Activated B cell treated with CpG ODN at 0.5 μM for 24 hours (primary cell): ENCODE results near the gene ESR2. TPM values are rescaled to one million over a fixed set of nuclear protein-coding genes. Genes with fewer than 3 reads are reported as not detected.
A peak's percentile ranks its signal among the peaks of the same experiment; 100 is the strongest.

Experiments used
- ATAC-seq: fragments of 200-7000 bp; cut with Tn5 transposase; one replicate; pipeline ENCODE4 v1.10.0; 2021; ENCODE audit warnings: low read depth, mild to moderate bottlenecking, moderate library complexity
- CTCF ChIA-PET: fragments of 350-600 bp; sonication (Branson Sonifier 250); formaldehyde crosslinking; loops from one replicate; lab custom pipeline; 2021; ENCODE audit warnings: antibody characterized with exemption; lab: Charles Lee
- POLR2A ChIA-PET: fragments of 350-600 bp; sonication (Branson Sonifier 250); formaldehyde crosslinking; loops from one replicate; lab custom pipeline; 2021; ENCODE audit warnings: antibody characterized with exemption; lab: Charles Lee
- DNase-seq: peaks from one replicate; pipeline ENCODE4 v3.0.0; 2022
- H3K27ac Mint-ChIP-seq: one replicate; pipeline ENCODE4 v1.8.0; 2020; ENCODE audit warnings: mixed read lengths
- H3K27me3 Mint-ChIP-seq: one replicate; pipeline ENCODE4 v1.8.0; 2021; ENCODE audit warnings: mixed read lengths
- H3K36me3 Mint-ChIP-seq: one replicate; pipeline ENCODE4 v1.8.0; 2021; ENCODE audit warnings: low read depth, mixed read lengths
- H3K4me1 Mint-ChIP-seq: one replicate; pipeline ENCODE4 v1.8.0; 2021; ENCODE audit warnings: mixed read lengths
- H3K4me3 Mint-ChIP-seq: one replicate; pipeline ENCODE4 v1.8.0; 2020; ENCODE audit warnings: mild to moderate bottlenecking, mixed read lengths
- H3K9me3 Mint-ChIP-seq: one replicate; pipeline ENCODE4 v1.8.0; 2020; ENCODE audit warnings: mixed read lengths
- intact Hi-C: fragments of 100-400 bp; cut with micrococcal nuclease; formaldehyde crosslinking; loops from one replicate; pipeline ENCODE4 v1.15.1; 2024
- total RNA-seq: library from RNA; stranded (reverse); gene quantifications from 2 replicates; pipeline ENCODE4 v1.2.3, GENCODE V29; 2022
- TF ChIP-seq, protein P1 (sequence below): fragments of 200-600 bp; IDR thresholded peaks from one replicate; pipeline ENCODE4 v1.8.0; 2022; ENCODE audit warnings: antibody characterized with exemption, mild to moderate bottlenecking

ESR2 gene
- 17.0 and 23.2 TPM in 2 replicates for total RNA-seq

DNA sequence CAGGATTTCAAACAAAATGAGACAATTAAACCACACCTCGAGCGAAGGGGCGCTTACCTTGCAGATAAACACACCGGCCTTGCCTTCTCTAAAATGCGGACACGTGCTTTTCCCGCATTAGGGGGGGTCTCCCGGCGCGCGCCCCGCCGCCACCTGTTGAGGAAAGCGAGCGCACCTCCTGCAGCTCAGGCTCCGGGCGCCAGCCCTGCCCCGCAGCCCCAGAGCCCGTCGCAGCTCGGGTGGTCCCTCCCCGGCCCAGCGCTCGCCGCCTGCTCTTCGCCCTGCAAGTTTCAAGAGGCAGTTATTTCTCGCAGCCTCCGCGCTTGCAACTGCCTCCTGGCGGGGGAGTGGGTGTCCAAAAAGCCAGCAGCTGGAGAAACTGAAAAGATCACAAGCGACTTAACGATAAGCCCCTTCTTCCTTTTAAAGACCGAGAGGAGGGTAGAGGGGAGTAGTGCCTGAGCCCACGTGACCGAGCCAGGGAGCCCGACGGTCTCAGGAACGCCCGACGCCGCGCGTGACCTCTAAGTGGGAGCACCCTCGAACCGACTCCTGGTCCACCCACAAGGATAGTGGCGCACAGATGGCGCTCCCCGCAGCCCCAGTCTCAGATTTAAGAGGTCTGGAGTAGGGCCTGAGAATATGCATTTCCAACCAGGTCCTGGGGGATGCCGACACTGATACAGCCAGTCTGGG lies at the start of gene ESR2:
Gene ESR2 (minus strand): TSS at position 396 of the 696 bp plus-strand sequence. CDS start 11,386 bp downstream, outside the sequence.
- peak within 1 kb of the TSS; percentile 80 for H3K27ac Mint-ChIP-seq
- peaks cover 23% of the 10 kb centered on the region for H3K4me1 Mint-ChIP-seq
- H3K36me3 Mint-ChIP-seq = peaks cover 6% of the 10 kb centered on the region
- no peaks in the 10 kb centered on the region for H3K9me3 Mint-ChIP-seq
- TF ChIP-seq, protein P1, sequence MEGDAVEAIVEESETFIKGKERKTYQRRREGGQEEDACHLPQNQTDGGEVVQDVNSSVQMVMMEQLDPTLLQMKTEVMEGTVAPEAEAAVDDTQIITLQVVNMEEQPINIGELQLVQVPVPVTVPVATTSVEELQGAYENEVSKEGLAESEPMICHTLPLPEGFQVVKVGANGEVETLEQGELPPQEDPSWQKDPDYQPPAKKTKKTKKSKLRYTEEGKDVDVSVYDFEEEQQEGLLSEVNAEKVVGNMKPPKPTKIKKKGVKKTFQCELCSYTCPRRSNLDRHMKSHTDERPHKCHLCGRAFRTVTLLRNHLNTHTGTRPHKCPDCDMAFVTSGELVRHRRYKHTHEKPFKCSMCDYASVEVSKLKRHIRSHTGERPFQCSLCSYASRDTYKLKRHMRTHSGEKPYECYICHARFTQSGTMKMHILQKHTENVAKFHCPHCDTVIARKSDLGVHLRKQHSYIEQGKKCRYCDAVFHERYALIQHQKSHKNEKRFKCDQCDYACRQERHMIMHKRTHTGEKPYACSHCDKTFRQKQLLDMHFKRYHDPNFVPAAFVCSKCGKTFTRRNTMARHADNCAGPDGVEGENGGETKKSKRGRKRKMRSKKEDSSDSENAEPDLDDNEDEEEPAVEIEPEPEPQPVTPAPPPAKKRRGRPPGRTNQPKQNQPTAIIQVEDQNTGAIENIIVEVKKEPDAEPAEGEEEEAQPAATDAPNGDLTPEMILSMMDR = no peak
- intact Hi-C loops = loop anchor here (1.0 kb wide), 8 partner anchors 58 to 495 kb away; no protein-coding TSS in a partner anchor
- H3K4me3 Mint-ChIP-seq = peak within 1 kb of the TSS; percentile 91
- DNase-seq = peak; percentile 60
- no peaks in the 10 kb centered on the region for H3K27me3 Mint-ChIP-seq
- peak; percentile 58 for ATAC-seq
- POLR2A ChIA-PET = interaction anchor here (0.6 to 3.5 kb wide), 20 partner anchors 9 to 751 kb away, joined by 3 to 77 read pairs (median 5); partner anchors contain the start of genes PPP2R5E and SYNE2
- CTCF ChIA-PET = interaction anchor here (0.7 to 5.3 kb wide), 33 partner anchors 9 to 499 kb away, joined by 3 to 56 read pairs (median 6); partner anchors contain the start of gene SYNE2

DNA sequence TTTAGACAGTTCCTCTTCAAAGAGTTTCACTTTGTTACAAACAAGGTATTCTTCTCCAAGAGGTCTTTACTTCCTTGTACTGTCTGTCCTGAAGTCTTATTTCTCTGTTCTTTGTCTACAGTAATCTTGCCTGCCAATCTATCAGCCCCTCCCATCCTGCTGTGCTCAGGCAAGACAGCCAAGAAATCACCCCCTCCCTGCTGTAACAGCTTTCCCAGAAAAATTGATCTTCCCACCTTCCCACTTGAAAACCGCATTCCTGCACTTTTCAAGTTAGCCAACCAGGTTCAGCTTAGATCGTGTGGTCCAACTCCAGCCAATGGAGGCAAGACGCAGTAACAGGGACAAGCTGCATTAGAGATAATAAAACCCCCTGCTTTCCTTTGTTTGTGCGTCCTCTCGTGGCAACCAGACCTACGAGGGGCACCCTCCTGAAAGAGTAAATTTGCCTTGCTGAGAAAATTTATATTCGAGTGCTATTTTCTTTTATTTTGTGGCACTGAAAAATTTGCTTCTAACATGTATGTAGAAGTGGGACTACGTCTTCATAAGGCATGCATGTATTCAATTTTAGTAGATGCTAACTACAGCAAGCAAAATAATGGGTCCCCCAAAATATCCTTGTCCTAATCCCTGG lies 46.5 kb upstream of the ESR2 start:
- ChIA-PET CTCF (interaction anchor here (5.8 kb wide), 1 partner anchor 138 kb away, joined by 67 read pairs; no protein-coding TSS in a partner anchor), POLR2A (no interaction called here)
- Mint-ChIP-seq H3K27ac (peak overlapping the region; percentile 67), H3K36me3 (peaks cover 14% of the 10 kb centered on the region), H3K27me3 (no peaks in the 10 kb centered on the region), H3K4me3 (peak overlapping the region; percentile 20), H3K4me1 (peaks cover 30% of the 10 kb centered on the region), H3K9me3 (peaks cover 8% of the 10 kb centered on the region)
- TF ChIP-seq, protein P1 = no peak
- intact Hi-C loops = loop anchor here (5.0 kb wide), 2 partner anchors 422 to 552 kb away; no protein-coding TSS in a partner anchor
- no peak for DNase-seq
- no peak for ATAC-seq

DNA sequence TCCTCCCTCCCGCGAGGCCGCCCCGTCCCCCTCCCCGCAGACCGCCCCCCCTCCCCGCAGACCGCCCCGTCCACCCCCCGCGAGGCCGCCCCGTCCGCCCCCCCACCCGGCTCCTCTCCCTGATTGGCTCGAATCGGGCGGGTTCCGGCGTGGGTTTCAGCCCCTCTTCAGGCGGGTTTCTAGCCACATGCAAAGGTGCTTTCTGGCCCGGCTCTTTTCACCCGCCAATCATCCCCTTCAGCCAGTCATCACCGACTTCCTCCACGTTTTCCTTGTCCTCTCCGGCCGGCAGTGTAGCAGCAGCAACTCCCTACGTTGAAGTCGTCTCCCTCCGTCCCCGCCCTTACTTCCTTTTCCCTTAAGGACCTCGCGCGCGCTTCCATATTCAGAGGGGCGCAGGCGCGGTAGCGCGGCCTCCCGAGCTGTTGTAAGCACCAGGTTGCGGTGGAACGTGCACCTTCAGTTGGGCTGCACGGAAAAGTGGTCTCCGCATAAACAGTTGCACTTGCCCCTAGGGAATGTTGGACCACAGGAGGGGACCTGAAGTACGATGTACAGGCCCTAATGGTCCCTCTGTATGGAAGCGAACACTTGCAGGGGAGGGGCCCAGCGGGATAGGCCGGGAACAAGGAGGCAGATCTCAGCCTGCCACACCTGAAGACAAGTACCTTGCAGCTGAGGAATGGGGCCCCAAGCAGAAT lies 44.6 kb upstream of the ESR2 start:
- peak; percentile 76 for DNase-seq
- POLR2A ChIA-PET = interaction anchor here (0.6 to 3.0 kb wide), 13 partner anchors 18 to 485 kb away, joined by 3 to 30 read pairs (median 4); partner anchors contain the start of genes ESR2, HSPA2, MTHFD1 and ZBTB1
- intact Hi-C loops = loop anchor here (1.0 to 10.0 kb wide), 7 partner anchors 50 to 794 kb away; partner anchors contain the start of genes CHURC1, HSPA2, MTHFD1 and PPP2R5E

DNA sequence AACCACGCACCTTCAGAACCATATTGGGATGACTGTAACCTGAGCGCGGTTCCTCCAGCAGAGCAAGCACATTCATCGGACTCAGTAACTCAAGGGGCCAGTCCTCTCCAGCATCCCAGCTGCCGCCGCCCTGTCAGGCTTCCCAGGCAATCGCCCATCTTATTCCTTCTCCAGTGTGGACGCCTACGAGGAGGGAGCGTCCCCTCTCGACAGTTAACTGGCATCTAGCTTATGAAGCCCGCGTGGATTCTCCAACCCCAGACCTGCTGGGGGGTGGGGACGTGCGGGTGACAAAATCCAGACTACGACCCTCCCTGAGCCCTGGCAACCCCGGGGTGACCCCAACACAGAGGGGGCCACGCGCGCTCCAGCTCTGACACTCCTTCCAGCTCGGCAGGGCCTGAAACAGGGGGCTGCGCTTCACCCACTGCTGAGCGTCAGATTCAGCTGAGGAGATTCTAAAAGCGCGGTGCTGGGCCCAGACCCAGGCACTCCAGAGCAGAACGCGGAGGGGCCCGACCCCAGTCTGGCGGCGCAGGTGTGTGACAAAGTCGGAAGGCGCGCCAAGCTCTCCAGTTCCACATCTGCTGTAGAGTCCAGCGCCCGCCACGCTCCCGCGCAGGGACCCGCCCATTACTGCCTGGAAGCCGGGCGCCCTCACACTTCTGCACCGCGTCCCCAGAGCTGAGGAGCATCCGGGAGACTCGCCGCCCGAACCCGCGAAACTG lies 43.9 kb upstream of the ESR2 start:
- peaks cover 8% of the 10 kb centered on the region for H3K9me3 Mint-ChIP-seq
- POLR2A ChIA-PET = interaction anchor here (0.6 to 3.0 kb wide), 14 partner anchors 18 to 484 kb away, joined by 3 to 30 read pairs (median 4); partner anchors contain the start of genes AKAP5, ESR2, HSPA2 and MTHFD1
- ATAC-seq = peak; percentile 70
- H3K27me3 Mint-ChIP-seq = no peaks in the 10 kb centered on the region
- H3K27ac Mint-ChIP-seq = peak overlapping the region; percentile 94
- CTCF ChIA-PET = interaction anchor here (1.1 to 1.3 kb wide), 3 partner anchors 34 to 92 kb away, joined by 3 to 4 read pairs (median 3); partner anchors contain the start of gene ESR2
- H3K4me3 Mint-ChIP-seq = peak overlapping the region; percentile 94
- peaks cover 29% of the 10 kb centered on the region for H3K4me1 Mint-ChIP-seq
- TF ChIP-seq, protein P1 = no peak
- DNase-seq = peak; percentile 36
- intact Hi-C loops = loop anchor here (1.0 to 10.0 kb wide), 7 partner anchors 50 to 793 kb away; partner anchors contain the start of genes CHURC1, HSPA2, MTHFD1 and PPP2R5E
- peaks cover 14% of the 10 kb centered on the region for H3K36me3 Mint-ChIP-seq

More for the DNA sequence above, 44.6 kb upstream of the ESR2 start:
- H3K36me3 Mint-ChIP-seq = peaks cover 14% of the 10 kb centered on the region
- peak overlapping the region; percentile 94 for H3K27ac Mint-ChIP-seq
- H3K4me1 Mint-ChIP-seq = peaks cover 31% of the 10 kb centered on the region
- CTCF ChIA-PET = interaction anchor here (1.1 to 1.3 kb wide), 4 partner anchors 35 to 167 kb away, joined by 3 to 4 read pairs (median 3); partner anchors contain the start of gene ESR2
- H3K27me3 Mint-ChIP-seq = no peaks in the 10 kb centered on the region
- peaks cover 8% of the 10 kb centered on the region for H3K9me3 Mint-ChIP-seq
- ATAC-seq = peak; percentile 87
- H3K4me3 Mint-ChIP-seq = peak overlapping the region; percentile 94
- TF ChIP-seq, protein P1 = no peak
